Islet precursor cell (in vitro differentiated cells): ENCODE measurements around the gene AP1G1.
"Not testable (repeated sequence)": the region's sequence is repeated elsewhere in the genome, so short reads cannot be mapped to it uniquely, and the experiment has no call there.

Experiments used
- DNase-seq: peaks from one replicate; pipeline ENCODE4 v3.0.0-alpha.2; 2018

Gene AP1G1

GRCh38 chr16:71698491-71698890 is 110.1 kb downstream of the AP1G1 start:
- no peak for DNase-seq

GRCh38 chr16:71693164-71693563 is 115.5 kb downstream of the AP1G1 start:
- DNase-seq = no peak

DNA sequence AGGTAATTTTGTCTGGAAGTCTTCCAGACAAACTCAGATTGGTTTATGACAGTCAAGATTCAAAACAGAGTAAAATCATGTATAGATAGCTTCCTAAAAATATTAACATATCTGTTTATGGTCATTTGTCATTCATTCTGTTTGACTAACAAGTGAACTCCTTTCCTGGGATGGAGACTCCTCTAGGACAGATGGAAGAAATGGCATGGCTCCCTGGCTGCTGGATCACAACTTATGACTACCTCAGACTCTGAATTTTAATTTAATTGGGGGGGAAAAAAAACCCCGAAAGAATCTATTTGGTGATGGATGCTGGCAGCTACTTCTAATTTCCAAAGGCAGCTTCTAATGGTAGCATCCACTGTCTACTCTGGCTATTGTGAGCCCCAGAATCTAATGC is 118.7 kb downstream of the AP1G1 start:
- DNase-seq = no peak

DNA sequence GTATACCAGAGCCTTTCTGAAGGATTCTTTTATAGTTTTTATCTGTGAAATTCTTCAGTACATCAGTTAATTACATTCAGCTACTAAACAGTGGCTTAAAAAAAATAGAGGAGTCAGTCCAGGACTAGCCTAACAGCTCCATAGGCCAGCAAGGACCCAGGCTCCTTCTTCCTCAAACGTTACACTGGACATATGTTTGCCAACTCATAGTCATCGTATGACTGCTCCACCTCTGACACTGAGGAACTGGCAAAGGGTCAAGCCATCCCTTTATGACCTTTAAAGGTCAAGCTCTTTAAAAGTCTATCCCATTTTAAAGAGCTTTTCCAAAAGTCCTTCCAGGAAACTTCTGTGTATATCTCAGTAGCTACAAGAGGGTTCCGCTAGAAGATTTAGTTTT is 120.8 kb downstream of the AP1G1 start:
- no peak for DNase-seq

GRCh38 chr16:71684280-71684679 is 124.4 kb downstream of the AP1G1 start:
- not testable (repeated sequence) for DNase-seq

DNA sequence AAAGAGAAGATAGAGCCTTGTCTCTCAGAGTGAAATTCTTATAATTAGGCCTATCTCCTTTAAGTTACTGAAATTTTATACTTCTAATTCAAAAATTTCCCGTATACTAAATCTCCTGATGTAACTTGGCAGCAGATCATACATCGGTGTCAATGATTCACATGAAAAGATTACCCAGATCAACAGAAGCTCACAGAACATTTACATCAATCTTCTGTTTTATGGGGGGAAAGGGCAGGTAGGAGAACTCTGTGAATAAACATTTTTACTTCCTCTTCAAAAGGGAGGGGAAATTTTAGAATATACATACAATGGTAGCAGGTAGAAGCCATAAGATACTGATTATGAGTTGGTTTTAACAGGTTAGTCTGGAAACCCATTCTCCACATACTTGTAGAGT is 127.3 kb downstream of the AP1G1 start:
- DNase-seq = no peak
